ENCODE measurements around the gene PDLIM5. TPM values are rescaled to one million over a fixed set of nuclear protein-coding genes. Genes with fewer than 3 reads are reported as not detected.
A peak's percentile ranks its signal among the peaks of the same experiment; 100 is the strongest.

Gene PDLIM5
- total RNA-seq, 1 experiment from 2014 or later, result 58.0 TPM

DNA sequence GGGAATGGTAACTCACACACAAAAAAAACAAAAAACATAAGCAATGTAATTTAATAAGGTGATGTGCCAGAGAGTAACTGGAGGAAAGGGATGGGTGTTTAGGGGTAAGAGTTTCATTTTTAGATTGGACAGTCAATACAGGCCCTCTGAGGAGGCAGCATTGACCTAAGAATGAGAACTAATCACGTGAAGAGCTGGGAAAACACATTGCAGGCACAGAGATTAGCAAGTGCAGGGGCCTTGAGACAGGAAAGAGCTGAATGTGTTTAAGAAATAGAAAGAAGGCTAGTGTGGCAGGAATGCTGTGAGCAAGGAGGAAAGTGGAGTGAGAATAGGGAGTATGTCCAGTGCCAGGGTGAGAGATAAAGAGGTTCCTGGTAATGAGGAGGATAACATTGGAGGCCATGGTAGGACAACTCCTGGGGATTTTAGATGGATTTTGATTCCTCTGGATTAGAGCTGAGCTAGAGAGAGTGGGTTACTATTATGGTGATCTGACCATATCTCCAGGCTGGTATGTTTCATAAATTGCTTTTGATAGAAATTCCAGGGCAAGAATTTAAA, 17.6 kb downstream of the PDLIM5 start:
- H3K4me2 ChIP-seq (ENCODE audit: insufficient read depth, insufficient read length, low read length), result no peak overlapping the region
- H3K9ac ChIP-seq (ENCODE audit: extremely low read depth, insufficient read length, low read length), result no peak overlapping the region
- H2BK120ac ChIP-seq (ENCODE audit: low read depth, low read length, poor library complexity, severe bottlenecking), result no peak overlapping the region
- no peak overlapping the region for H3K18ac ChIP-seq (ENCODE audit: insufficient read length, low read depth, low read length)
- no peak overlapping the region for H2BK15ac ChIP-seq (ENCODE audit: low read depth, low read length)
- no peak overlapping the region for H2AFZ ChIP-seq (ENCODE audit: low read length)
- no peak overlapping the region for H4K8ac ChIP-seq (replicated peaks; ENCODE audit: insufficient read length, low read depth, low read length)
- no peak overlapping the region for H2BK12ac ChIP-seq (ENCODE audit: insufficient read length, low read depth, low read length)
- H2BK5ac ChIP-seq (ENCODE audit: insufficient read length, low read length), result no peak overlapping the region
- no peak overlapping the region for H2AK5ac ChIP-seq (ENCODE audit: insufficient read length, low read length)
- no peak overlapping the region for H4K91ac ChIP-seq (ENCODE audit: insufficient read length, low read depth, low read length)
- no peaks in the 10 kb centered on the region for H3K27me3 Mint-ChIP-seq (ENCODE audit: low read depth)
- peaks cover 0 to under 1% of the 10 kb centered on the region in 2 experiments; a peak in 1 of 4 replicates for H3K4me1 Mint-ChIP-seq
- H3K79me2 ChIP-seq (ENCODE audit: insufficient read depth, low read length), result peaks cover 2% of the 10 kb centered on the region; the same call in 1 of the 2 replicates
- TF ChIP-seq, protein P1, sequence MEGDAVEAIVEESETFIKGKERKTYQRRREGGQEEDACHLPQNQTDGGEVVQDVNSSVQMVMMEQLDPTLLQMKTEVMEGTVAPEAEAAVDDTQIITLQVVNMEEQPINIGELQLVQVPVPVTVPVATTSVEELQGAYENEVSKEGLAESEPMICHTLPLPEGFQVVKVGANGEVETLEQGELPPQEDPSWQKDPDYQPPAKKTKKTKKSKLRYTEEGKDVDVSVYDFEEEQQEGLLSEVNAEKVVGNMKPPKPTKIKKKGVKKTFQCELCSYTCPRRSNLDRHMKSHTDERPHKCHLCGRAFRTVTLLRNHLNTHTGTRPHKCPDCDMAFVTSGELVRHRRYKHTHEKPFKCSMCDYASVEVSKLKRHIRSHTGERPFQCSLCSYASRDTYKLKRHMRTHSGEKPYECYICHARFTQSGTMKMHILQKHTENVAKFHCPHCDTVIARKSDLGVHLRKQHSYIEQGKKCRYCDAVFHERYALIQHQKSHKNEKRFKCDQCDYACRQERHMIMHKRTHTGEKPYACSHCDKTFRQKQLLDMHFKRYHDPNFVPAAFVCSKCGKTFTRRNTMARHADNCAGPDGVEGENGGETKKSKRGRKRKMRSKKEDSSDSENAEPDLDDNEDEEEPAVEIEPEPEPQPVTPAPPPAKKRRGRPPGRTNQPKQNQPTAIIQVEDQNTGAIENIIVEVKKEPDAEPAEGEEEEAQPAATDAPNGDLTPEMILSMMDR (conservative IDR thresholded peaks at IDR 0.05), result no peak
- H3K23ac ChIP-seq (ENCODE audit: insufficient read length, low read depth, low read length), result no peak overlapping the region
- no peak overlapping the region for H3K56ac ChIP-seq (ENCODE audit: insufficient read length, low read depth, low read length)
- H3K27ac ChIP-seq (ENCODE audit: insufficient read length, low read depth, low read length), result no peak overlapping the region
- H3K27me3 ChIP-seq (ENCODE audit: insufficient read depth, low read length), result no peaks in the 10 kb centered on the region
- no peaks in the 10 kb centered on the region for H4K20me1 ChIP-seq (ENCODE audit: control insufficient read depth, insufficient read depth, insufficient read length)
- no peak for DNase-seq
- peaks cover 15 to 16% (median 16%) of the 10 kb centered on the region in 3 experiments for H3K36me3 Mint-ChIP-seq (ENCODE audit: insufficient read depth in 1 of 3, low read depth in 3 of 3)
- WGBS (ENCODE audit: extremely low coverage, insufficient read length, low lambda C conversion rate), result no CpG with 5 or more reads among the region's 1 CpG
- H3K4me1 ChIP-seq (ENCODE audit: insufficient read depth, low read length), result no peaks in the 10 kb centered on the region; the same call in 1 of the 2 replicates
- H3K27ac Mint-ChIP-seq, result peak overlapping the region in 1 of 3 experiments; percentile 49; a peak in 3 of 7 replicates
- no peak overlapping the region for H3K4me3 Mint-ChIP-seq
- no peaks in the 10 kb centered on the region for H3K23me2 ChIP-seq (ENCODE audit: insufficient read length, low read depth, low read length, poor library complexity, severe bottlenecking)
- no peaks in the 10 kb centered on the region for H3K9me3 ChIP-seq (ENCODE audit: control insufficient read depth, low read depth, low read length)
- H3T11ph ChIP-seq (ENCODE audit: low read length), result no peak overlapping the region
- no peak overlapping the region for H3K4ac ChIP-seq (ENCODE audit: low read depth, low read length)
- H3K14ac ChIP-seq (ENCODE audit: insufficient read depth, low read length), result no peak overlapping the region
- H4K5ac ChIP-seq (ENCODE audit: insufficient read length, low read depth, low read length), result no peak overlapping the region
- H2BK20ac ChIP-seq (ENCODE audit: low read depth, low read length, poor library complexity, severe bottlenecking), result no peak overlapping the region
- H3K9me3 Mint-ChIP-seq, result peaks cover 14 to 16% of the 10 kb centered on the region in 2 experiments
- peaks cover 7% of the 10 kb centered on the region for H3K79me1 ChIP-seq (ENCODE audit: insufficient read depth, low read depth, low read length, poor library complexity, severe bottlenecking)

All from H9 (cell line).